Measurements from ENCODE around the gene POLE3. TPM values are rescaled to one million over a fixed set of nuclear protein-coding genes. Genes with fewer than 3 reads are reported as not detected.
A peak's percentile ranks its signal among the peaks of the same experiment; 100 is the strongest.

POLE3 gene
- total and polyA plus RNA-seq, 9 of the 15 experiments (the other 6 are each of a cell fraction or from before 2014, with no cell fraction given): 52.6 to 179 (median 110) TPM

GRCh38 chr9:113370806-113371325, 39.6 kb downstream of the POLE3 start:
- ATAC-seq: no peak
- Histone ChIP-seq H3K4me1 (replicated peaks in 1 of 2; ENCODE audit: control insufficient read depth in 2 of 2, insufficient read depth in 2 of 2, low read length in 2 of 2) (peaks cover 23 to 25% of the 10 kb centered on the region in 2 experiments), H3K79me2 (ENCODE audit: control insufficient read depth, insufficient read depth, low read length) (peaks cover 6% of the 10 kb centered on the region; the same call in 1 of the 3 replicates), H2AFZ (ENCODE audit: low read depth, low read length) (no peak overlapping the region), H3K4me2 (ENCODE audit: insufficient read depth, low read length) (no peak overlapping the region), H3K4me3 (no peak overlapping the region), H4K20me1 (replicated peaks; ENCODE audit: control insufficient read depth, insufficient read depth, low read length) (peaks cover 12% of the 10 kb centered on the region), H3K9ac (ENCODE audit: insufficient read depth in 1 of 2, low read depth in 2 of 2, low read length in 2 of 2) (no peak overlapping the region), H3K27me3 (ENCODE audit: control insufficient read depth in 2 of 2, insufficient read depth in 2 of 2, low read length in 2 of 2) (no peaks in the 10 kb centered on the region), H3K27ac (ENCODE audit: extremely low read depth, low read depth, low read length) (no peak overlapping the region), H3K36me3 (ENCODE audit: control insufficient read depth, insufficient read depth, low read length) (peaks cover 28% of the 10 kb centered on the region), H3K9me1 (ENCODE audit: control insufficient read depth, insufficient read depth, low read length) (no peaks in the 10 kb centered on the region), H3K9me3 (replicated peaks; ENCODE audit: control insufficient read depth, insufficient read depth, low read depth, low read length) (no peaks in the 10 kb centered on the region)
- 42% methylated on average over 8 of the region's 8 CpGs for WGBS (ENCODE audit: insufficient coverage, low coverage, missing lambda C conversion rate)
- FAIRE-seq: no peak
- POLR2A ChIA-PET: interaction anchor here (0.9 to 1.6 kb wide), 2 partner anchors 14 to 31 kb away, joined by 3 read pairs; partner anchors contain the start of gene WDR31
- CTCF ChIA-PET (ENCODE audit: low intra/inter-chr PET ratio): no interaction called here
- TF ChIP-seq THRB (CRISPR knock-in tag; conservative IDR thresholded peaks at IDR 0.05): no peak
- 0 out of 2 replicates have a peak, but pooled peaks have one; percentile 21 for TF ChIP-seq NFIC (IDR thresholded peaks at IDR 0.05)
- TF ChIP-seq PHB2 (IDR thresholded peaks at IDR 0.05; ENCODE audit: low read depth): no peak
- BruUV-seq (replicated peaks): no TSS peak
- no peak for DNase-seq (ENCODE audit: extremely low read depth in 1 of 4, low spot score in 3 of 4)
- intact Hi-C loops (cut with micrococcal nuclease): no loop called here
- in situ Hi-C loops (cut with MboI): no loop called here

DNA sequence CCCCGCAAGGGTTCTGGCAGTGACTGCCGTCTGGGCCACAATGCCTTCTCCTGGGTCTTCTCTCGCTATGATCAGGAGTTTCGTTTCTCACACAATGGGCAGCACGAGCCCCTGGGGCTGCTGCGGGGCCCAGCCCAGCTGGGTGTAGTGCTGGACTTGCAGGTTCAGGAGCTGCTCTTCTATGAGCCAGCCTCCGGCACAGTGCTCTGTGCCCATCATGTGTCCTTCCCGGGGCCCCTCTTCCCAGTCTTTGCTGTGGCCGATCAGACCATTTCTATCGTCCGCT, 40.7 kb downstream of the POLE3 start:
- CTCF ChIA-PET (ENCODE audit: low intra/inter-chr PET ratio): no interaction called here
- no peaks in the 10 kb centered on the region for H3K27me3 ChIP-seq (ENCODE audit: control insufficient read depth in 2 of 2, insufficient read depth in 2 of 2, low read length in 2 of 2)
- WGBS (ENCODE audit: insufficient coverage, low coverage, missing lambda C conversion rate): 49% methylated on average over 11 of the region's 11 CpGs
- H4K20me1 ChIP-seq (replicated peaks; ENCODE audit: control insufficient read depth, insufficient read depth, low read length): peaks cover 12% of the 10 kb centered on the region; the same call in 1 of the 2 replicates
- in situ Hi-C loops (cut with MboI) (no loop called here), intact Hi-C loops (cut with micrococcal nuclease) (no loop called here)
- no peak overlapping the region for H3K4me3 ChIP-seq
- ATAC-seq (no peak), FAIRE-seq (no peak), DNase-seq (ENCODE audit: extremely low read depth in 1 of 4, low spot score in 3 of 4) (no peak)
- no peak overlapping the region for H3K4me2 ChIP-seq (ENCODE audit: insufficient read depth, low read length)
- H3K9me1 ChIP-seq (ENCODE audit: control insufficient read depth, insufficient read depth, low read length): no peaks in the 10 kb centered on the region
- POLR2A ChIA-PET: no interaction called here
- H3K9me3 ChIP-seq (replicated peaks; ENCODE audit: control insufficient read depth, insufficient read depth, low read depth, low read length): no peaks in the 10 kb centered on the region
- H3K4me1 ChIP-seq (replicated peaks in 1 of 2; ENCODE audit: control insufficient read depth in 2 of 2, insufficient read depth in 2 of 2, low read length in 2 of 2): peaks cover 22 to 23% of the 10 kb centered on the region in 2 experiments
- no peak overlapping the region for H2AFZ ChIP-seq (ENCODE audit: low read depth, low read length)
- peak overlapping the region in 1 of 2 experiments; percentile 1; a peak in 1 of 4 replicates for H3K9ac ChIP-seq (ENCODE audit: insufficient read depth in 1 of 2, low read depth in 2 of 2, low read length in 2 of 2)
- no peaks in the 10 kb centered on the region for H3K79me2 ChIP-seq (ENCODE audit: control insufficient read depth, insufficient read depth, low read length)
- BruUV-seq (replicated peaks): no TSS peak
- no peak overlapping the region for H3K27ac ChIP-seq (ENCODE audit: extremely low read depth, low read depth, low read length)
- H3K36me3 ChIP-seq (ENCODE audit: control insufficient read depth, insufficient read depth, low read length): peaks cover 21% of the 10 kb centered on the region
- TF ChIP-seq CXXC5 (CRISPR knock-in tag; IDR thresholded peaks at IDR 0.05) (no peak), DIDO1 (tag; IDR thresholded peaks at IDR 0.05; ENCODE audit: low read depth) (no peak), RBM39 (optimal IDR thresholded peaks at IDR 0.05; ENCODE audit: low read depth, low read length) (no peak), RBFOX2 (IDR thresholded peaks at IDR 0.05; ENCODE audit: low read depth, low read length) (no peak), FOXJ3 (CRISPR knock-in tag; IDR thresholded peaks at IDR 0.05) (no peak)
- TF ChIP-seq, protein P1, sequence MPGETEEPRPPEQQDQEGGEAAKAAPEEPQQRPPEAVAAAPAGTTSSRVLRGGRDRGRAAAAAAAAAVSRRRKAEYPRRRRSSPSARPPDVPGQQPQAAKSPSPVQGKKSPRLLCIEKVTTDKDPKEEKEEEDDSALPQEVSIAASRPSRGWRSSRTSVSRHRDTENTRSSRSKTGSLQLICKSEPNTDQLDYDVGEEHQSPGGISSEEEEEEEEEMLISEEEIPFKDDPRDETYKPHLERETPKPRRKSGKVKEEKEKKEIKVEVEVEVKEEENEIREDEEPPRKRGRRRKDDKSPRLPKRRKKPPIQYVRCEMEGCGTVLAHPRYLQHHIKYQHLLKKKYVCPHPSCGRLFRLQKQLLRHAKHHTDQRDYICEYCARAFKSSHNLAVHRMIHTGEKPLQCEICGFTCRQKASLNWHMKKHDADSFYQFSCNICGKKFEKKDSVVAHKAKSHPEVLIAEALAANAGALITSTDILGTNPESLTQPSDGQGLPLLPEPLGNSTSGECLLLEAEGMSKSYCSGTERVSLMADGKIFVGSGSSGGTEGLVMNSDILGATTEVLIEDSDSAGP (CRISPR knock-in tag; IDR thresholded peaks at IDR 0.05): no peak
- TF ChIP-seq, protein P2, sequence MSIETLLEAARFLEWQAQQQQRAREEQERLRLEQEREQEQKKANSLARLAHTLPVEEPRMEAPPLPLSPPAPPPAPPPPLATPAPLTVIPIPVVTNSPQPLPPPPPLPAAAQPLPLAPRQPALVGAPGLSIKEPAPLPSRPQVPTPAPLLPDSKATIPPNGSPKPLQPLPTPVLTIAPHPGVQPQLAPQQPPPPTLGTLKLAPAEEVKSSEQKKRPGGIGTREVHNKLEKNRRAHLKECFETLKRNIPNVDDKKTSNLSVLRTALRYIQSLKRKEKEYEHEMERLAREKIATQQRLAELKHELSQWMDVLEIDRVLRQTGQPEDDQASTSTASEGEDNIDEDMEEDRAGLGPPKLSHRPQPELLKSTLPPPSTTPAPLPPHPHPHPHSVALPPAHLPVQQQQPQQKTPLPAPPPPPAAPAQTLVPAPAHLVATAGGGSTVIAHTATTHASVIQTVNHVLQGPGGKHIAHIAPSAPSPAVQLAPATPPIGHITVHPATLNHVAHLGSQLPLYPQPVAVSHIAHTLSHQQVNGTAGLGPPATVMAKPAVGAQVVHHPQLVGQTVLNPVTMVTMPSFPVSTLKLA (conservative IDR thresholded peaks at IDR 0.05): no peak
